ENCODE measurements around the gene SPG21.

The SPG21 gene

DNA sequence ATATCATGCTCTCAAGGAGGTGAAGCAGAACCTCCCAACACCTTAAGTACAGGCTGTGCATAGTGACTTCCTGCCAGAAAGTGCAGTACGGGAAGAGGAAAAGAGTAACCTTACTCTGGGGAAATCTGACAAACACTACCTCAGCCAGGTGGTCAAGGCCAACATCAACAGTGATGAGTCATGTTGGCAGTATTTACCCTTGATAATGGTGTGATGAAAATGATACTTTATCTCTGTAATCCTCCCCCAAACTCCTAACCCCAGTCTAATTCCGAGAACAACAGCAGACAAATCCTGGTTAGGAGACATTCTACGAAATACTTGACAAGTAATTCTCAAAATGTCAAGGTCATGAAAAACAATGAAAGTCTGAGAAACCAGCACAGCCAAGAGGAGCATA, 51.5 kb downstream of the SPG21 start:
- DNase-seq (ENCODE audit: low read depth in 2 of 2): no peak

DNA sequence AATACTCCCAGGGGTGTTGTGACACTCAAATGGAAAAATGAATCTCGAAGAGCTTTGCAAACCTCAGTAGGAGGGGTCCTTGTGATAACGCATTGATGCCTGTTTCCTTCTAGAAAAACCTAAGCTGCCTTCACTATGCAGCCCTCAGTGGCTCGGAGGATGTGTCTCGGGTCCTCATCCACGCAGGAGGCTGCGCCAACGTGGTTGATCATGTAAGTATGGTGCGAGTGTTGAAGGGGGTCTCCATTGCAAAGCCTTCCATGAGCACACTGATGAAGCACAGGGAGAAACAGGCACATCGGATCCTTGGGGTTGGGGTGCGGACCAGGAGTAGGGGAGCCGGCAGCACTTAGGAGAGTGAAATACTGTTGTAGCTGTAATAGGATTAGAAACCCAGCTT, 55.7 kb downstream of the SPG21 start:
- DNase-seq (ENCODE audit: low read depth in 2 of 2): no peak

DNA sequence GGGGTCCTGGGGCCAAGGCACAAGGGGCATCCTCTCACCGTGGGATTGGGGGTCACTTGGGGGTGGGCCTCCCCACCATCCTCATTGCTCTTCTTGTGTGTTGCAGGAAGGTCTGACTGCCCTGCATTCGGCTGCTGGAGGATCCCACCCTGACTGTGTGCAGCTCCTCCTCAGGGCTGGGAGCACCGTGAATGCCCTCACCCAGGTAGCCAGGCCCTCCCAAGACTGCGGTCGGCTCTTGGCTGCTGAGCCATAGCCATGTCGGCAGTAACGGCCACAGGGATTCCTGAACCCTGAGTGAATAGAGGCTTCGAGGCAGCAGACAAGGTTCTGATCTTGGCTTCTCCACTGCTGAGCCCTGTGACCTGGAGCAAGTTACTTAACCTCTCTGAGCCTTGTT, 58.3 kb downstream of the SPG21 start:
- no peak for DNase-seq (ENCODE audit: low read depth in 2 of 2)

DNA sequence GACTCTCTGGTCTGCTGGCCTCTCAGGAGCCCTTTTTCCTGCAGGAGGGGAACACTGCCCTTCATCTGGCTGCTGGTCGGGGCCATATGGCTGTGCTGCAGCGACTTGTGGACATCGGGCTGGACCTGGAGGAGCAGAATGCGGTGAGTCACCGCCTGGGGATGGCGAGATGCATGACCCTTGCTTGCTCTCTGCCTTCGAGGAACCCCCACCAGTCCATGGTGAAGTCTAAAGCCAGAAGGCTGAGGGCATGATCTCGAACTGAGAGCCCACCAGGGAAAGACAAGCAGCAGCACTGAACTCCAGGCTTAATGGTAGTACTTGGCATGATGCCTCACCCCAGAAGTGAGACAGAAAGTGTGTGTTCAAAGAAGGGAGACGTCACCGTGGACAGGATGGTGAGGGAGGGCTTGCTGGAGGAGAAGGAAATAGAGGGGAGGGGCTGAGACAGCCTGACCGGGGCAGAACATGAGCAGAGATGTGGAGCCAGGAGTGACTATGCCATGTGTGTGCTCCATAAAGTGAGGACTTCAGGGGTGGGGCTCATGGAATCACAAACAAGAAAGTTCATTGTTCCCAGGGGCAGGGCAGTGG, 58.8 kb downstream of the SPG21 start:
- DNase-seq (ENCODE audit: low read depth in 2 of 2): no peak

DNA sequence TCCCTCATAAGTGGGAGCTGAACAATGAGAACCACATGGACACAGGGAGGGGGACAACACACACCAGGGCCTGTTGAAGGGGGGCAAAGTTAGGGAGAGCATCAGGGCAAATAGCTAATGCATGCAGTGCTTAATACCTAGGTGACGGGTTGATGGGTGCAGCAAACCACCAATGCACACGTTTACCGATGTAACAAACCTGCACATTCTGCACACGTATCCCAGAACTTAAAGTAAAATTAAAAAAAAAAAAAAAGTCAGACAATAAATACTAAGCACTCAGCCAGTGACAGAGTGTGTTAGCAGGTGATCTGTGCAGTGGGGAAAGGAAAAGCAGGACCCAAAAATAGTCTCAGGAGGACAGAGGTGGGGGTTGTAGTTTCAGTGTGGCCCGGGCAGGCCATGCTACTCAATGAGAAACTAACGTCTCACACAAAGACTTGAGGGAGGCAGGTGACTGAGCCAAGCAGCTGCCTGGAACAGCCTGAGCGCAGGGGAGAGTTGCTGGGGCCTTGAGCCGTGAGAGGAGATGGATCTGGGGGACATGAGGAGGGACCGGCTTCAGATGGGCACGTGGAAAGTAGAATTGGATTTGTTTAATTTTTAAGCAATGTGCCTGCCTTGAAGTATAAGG, 59.6 kb downstream of the SPG21 start:
- DNase-seq (ENCODE audit: low read depth in 2 of 2): no peak

DNA sequence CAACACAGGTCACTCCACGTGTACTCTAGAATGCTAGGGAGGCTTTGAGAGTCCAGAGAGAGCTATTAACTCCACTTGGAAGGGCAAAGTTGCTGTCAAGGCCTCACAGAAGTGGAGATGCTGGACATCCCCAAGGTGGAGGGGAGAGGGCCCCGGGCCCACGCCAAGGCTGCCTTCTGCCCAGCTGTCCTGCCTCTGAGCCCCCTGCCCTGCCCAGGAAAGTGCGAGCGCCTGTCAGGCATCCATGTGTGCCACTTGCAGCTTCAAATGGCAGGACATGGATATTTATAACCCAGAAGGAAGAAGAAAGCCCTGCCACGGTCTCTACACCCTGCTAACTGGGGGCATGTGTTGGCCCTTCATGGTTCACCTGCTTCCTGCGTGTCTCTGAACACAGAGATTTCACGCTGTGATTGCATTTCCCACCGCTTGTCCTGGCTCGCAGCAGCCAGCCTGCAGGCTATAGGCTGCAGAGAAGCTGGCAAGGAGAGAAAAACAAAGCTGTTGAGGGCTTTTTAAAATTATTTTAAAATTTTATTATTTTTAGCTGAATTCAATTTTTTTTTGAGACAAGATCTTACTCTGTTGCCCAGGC, 61.0 kb downstream of the SPG21 start:
- DNase-seq (ENCODE audit: low read depth in 2 of 2): no peak

DNA sequence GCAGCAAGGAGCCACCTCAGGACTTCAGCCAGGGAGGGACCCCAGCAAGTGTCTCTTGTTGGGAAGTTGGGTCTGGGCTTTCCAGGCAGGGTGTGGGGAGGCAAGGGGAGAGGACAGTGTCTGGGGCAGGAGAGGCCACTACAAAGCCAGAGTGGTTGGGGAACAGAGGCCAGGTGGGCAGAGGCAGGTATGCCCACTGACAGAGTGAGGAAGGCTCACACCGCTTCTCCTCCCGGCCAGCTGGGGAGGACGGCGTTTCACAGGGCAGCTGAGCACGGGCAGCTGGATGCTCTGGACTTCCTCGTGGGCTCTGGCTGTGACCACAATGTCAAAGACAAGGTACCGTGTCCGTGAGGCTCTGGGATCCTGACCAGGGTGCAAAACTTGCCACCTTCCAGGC, 63.1 kb downstream of the SPG21 start:
- no peak for DNase-seq (ENCODE audit: low read depth in 2 of 2)

DNA sequence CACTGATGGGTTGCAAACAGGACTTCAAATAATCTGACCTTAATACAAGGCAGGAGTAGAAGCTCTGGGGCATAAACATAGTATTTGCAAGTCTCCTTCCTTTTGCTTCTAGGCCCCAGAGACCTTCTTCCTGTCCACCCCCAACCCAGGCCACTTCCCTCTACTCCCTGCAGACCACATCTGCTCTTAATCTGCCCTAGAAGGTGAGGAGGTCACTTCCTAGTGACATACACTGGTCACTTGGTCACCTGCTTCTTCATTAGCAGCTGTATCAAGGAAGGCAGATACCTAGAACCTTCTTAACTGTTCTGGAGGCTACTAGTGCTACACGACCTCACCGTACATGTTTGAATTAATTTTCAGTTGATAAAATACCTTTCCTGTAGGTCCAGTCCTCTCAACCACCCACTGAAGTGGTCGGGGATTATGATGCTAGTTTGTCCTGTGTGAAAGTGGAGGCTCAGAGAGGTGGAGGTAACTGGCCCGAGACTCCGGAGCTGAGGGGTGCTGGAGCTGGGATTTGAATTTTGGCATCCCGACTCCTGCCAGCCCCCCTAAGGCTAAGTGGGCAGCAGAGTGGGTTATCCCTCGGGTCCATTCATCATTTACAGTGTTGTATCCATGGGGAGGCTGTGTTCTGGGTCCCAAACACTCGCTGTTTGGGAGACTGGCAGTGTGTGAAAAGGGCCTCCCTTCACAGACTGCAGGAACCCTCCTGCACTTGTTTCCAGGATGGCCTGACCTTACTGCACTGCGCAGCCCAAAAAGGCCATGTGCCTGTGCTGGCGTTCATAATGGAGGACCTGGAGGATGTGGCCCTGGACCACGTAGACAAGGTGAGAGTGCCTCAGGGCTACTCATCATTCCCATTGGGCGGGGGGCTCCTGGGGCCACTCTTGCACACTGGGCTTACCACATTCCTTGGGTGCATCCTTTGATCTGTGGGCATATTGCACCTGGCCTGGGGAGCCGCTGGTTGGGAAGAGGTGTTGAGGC, 64.1 kb downstream of the SPG21 start:
- no peak for DNase-seq (ENCODE audit: low read depth in 2 of 2)

DNA sequence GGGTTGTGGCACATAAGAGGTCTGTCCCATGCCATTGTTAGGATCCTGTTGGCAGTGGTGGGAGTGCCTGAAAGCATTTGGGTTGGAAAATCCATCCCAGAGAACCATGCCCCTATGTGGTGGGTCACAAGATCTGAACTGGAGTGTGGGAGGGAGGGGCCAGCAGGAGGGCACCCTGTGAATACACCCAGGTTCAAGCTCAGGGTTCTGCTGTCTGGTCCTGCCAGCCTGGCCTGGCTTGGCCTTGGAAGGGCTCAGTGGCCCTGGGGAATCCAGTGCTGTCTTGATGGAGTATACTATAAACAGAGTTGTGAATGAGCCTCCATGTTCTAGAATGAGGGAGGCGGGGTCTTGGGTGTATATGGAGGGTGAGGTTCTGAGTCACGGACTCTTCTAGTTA, 66.2 kb downstream of the SPG21 start:
- no peak for DNase-seq (ENCODE audit: low read depth in 2 of 2)

DNA sequence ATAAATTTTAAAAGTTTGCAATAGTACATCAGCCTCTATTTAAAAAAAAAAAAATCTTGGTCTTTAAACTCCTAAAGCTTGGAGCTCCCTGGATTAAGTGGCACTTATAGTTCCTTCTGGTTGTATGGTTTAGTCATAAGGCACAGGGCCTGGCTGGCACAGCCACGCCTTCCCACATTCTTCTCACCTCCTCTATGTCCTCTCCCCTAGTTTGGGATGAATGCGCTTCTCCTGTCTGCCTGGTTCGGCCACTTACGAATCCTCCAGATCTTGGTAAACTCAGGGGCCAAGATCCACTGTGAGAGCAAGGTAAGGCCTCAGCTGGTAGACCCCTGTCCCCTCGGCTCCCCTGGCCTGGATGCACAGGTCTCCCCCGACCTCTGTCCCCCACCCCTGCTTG, 68.0 kb downstream of the SPG21 start:
- DNase-seq (ENCODE audit: low read depth in 2 of 2): no peak

DNA sequence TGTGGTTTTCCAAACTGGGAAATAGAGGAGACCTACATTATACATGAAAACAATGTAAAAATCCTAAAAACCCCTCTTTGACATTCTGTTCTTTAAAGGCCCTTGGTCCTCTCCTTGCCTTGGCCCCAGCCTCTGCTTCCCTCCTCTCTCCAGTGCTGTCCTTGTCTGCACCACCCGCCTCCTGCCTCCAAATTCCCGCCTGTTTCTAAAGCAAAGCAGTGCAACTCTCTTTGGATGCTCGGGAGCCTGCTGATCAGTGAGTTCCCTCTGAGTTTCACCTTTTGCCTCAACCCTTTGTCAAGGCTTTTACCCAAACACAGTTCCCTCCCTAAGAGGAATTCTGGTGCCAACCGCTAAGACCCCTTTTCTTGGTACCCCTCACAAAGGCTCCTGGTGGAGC, 70.0 kb downstream of the SPG21 start:
- DNase-seq (ENCODE audit: low read depth in 2 of 2): no peak

DNA sequence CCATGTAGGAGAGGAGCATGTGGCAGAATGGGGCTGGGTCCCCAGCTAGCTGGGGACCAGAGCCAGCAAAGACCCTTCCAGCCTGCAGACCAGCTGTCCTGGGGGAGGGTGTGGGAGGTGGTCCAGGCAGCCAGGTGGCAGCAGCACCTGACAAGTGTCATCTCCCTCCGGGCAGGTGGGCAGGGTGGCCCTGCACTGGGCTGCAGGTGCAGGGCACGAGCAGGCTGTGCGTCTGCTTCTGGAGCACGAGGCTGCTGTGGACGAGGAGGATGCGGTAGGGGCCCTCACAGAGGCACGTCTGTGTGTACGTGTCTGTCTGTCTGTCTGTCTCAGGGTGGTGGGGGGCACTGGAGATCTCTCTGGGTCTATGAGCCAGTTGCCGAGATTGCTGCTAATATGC, 72.5 kb downstream of the SPG21 start:
- DNase-seq (ENCODE audit: low read depth in 2 of 2): no peak

DNA sequence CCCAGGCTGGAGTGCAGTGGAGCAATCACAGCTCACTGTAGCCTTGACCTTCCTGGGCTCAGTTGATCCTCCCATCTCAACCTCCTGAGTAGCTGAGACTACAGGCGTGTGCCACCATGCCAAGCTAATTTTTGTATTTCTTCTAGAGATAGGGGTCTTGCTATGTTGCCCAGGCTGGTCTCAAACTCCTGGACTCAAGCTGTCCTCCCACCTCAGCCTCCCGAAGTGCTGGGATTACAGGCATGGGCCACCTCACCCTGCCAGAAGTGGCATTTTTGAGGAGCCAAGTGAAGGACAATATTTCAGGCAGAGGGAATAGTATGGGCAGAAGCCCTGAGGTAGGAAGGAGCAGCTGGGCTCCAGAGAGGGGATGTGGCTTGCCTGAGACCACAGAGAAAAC, 73.3 kb downstream of the SPG21 start:
- no peak for DNase-seq (ENCODE audit: low read depth in 2 of 2)

DNA sequence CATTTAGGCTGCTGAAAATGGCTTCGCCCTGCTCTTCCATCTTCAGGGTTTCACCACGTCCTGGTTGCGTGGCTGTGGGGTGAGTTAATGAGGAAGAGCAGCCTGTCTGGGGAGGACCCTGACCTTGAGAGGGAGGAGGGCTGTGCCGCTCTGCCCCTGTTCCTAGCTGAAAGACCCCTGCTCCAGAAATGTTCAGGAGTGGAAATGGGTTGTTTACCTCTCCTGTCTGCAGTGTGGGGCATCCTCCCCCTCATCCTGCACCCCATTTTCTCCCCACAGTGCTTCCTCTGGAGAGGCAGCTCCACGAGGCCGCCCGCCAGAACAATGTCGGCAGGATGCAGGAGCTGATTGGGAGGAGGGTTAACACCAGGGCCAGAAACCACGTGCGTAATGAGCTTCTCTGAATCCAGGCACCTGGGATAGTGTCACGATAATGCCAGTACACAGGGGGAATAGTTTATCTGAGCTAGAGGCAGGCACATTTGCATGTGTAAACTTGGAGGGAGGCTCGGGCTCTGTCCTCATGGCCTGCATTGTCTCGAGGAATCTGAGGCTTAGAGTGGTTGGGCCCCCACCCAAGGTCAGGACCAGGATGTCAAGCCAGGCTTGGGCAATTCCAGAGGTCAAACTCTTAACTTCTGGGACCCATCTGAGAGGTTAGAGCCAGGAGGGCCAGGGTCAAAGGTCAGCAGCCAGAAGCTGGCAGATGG, 74.0 kb downstream of the SPG21 start:
- no peak for DNase-seq (ENCODE audit: low read depth in 2 of 2)

Data from stimulated activated CD4-positive, alpha-beta T cell treated with anti-CD3 and anti-CD28 coated beads, Interleukin-1b, Interleukin-23, amount 100 ng/mL, for 4 hours (primary cell).